Kidney tubule cell (primary cell): Measurements from ENCODE around the gene MAP7D2.

Experiments
- DNase-seq: peaks from one replicate; pipeline ENCODE4 v3.0.0-alpha.2; 2018; ENCODE audit warnings: low spot score

Gene MAP7D2

DNA sequence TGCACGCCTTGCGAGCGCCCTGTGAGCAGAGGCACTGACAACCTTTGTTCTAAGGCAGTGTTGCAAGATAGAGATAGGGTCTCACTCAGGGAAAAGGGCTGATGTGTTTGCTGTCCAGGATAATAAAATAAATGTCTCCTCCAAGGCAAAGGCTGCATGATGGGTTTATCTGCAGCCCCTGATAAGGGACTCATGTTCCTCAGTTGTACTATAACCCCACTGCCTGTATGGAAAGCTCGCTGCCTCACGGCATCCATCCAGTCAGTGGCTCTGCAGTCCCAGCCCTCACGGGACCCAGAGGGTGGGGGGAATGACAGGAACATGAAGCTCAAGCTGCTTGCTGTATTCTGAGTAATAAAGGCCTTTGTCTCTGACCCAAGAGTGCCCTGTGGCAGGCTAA lies 148.4 kb downstream of the MAP7D2 start:
- DNase-seq, result no peak

DNA sequence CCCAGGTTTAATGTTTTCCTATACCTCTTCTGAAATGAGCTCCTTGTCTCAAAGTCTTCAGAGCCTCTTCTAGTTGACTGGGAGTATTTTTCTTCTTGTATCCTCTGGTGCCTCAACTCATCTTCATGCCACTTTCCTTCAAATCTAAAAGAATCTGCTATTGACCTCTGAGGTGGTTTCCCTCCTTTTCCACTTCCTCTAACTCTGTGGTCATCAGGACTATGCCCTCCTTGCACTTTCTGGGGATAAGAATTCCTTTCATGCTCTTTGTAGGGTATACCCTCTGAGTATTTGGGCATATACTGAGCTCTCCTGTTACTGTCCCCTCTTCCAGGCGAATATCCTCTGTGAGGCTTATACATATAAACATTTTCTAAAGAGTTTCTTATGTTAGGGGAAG lies 150.7 kb downstream of the MAP7D2 start:
- DNase-seq, result no peak

DNA sequence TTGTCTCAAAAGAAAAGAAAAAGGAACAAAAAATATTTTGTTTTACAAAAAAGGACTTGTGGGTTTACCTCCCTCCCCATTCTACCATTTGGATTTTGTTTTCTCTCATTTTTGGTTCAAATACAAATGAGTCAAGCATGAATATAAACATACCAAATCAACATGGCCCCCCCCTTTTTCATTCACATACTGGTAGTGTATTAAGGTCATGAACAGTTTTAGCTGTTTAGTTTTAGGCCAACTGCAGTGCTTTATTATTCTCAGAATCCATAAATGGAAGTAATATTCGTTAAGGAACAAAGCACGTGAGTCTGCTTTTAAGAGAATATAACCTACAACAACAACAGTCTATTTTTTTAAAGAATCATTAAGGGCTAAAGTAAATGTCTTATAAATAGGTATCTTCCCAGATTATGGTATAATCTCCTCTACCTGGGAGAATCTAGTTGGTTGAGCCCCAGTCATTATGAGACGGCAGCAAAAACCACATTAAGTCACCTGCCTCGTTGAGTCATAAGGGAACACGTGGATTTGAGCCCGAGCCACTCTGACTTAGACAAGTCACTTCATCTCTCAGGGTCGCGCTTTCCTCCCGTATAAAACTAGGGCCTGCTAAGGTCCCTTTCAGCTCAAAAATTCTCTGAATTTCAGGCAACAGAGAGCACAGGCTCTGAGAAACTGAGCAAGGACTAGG lies 152.5 kb downstream of the MAP7D2 start:
- peak; percentile 38 for DNase-seq

DNA sequence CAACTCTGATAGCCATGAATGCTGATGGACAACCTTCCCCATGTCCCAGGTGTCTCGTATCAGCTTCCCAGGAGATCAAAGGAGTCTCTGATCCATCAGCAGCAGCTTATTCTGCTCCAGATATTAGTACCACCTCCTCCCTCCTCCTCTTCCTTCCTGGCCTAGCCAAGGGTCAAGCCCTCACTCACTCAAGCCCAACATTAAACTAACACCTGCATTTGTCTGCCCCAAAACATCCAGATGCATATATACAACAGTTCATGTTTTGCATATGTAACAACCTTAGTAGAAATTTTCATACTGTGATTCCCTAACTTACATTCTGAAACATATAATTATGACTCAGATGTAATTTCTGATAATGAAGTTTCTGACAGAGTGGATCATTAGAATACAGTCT lies 155.8 kb downstream of the MAP7D2 start:
- DNase-seq, result no peak

DNA sequence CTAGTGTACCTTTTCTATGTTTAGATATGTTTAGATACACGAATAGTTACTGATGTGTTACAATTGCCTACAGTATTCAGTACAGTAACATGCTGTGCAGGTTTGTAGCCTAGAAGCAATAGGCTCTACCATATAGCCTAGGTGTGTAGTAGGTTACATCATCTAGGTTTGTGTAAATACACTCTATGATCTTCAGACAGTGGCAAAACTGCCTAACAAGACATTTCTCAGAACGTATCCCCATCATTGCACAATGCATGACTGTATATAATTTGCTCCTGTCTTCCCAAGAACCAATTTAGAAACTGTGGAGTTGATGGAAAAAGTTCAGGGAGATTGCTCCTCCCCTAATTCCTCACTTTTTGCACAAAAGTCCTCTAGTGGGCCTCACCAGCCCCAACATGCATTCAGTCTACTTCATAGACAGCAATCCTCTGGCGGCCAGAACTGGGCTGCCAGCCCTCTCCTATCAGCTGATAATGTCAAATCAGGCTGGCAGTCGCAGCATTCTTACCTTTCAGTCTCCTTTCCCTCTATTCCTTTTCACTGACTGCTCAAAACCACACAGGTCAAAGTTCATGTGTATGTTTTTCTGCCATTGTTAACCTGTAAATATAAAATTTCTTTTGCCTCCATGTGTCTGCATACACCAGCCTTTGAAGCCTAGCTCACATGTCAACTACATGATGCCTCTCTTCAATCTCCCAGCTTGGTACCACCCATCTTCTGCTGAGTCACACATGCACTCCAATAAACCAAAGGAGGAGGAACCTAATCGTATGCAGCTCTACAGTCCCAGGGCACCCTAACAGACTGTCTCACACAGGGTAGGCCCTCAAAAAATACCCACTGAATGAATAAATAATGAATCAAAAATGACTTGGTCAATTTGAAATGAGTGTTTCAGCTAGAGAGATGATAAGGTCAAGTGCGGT lies 157.9 kb downstream of the MAP7D2 start:
- peak; percentile 5 for DNase-seq

DNA sequence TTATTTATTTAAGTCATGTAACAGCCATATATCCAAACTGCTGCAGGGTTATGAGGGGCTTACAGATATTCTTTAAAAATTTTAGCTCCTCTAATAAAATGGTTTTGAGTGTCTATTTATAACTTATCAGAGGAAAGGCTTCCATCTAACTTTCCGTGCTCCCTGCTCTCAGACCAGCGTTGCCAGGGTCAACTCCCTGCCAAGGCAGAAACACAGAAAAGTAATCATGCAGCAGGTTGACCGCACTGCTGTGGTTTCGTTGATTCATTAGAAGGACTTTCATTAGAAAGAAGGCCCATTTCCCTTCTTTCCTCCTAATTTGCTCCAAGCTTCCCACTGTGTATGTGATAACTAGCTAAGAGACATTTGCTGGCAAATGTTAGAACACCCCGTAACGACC lies 159.8 kb downstream of the MAP7D2 start:
- DNase-seq, result peak; percentile 4
